Right lobe of liver (tissue), 4 donors: ENCODE data around the gene PARVB.

ENCODE experiments used
- CTCF ChIP-seq, 4 donors: fragments of 200-600 bp in 3 of 4; fragments of 450-650 bp in 1 of 4; IDR thresholded peaks; one replicate each; pipeline versions ENCODE4 v1.5.1 to v1.8.0; 2016 to 2022; ENCODE audit warnings: antibody characterized with exemption in 4 of 4, mild to moderate bottlenecking in 2 of 4
- POLR2A ChIP-seq: fragments of 450-650 bp; IDR thresholded peaks from one replicate; pipeline ENCODE4 v1.6.1; 2017; ENCODE audit warnings: antibody characterized with exemption, mild to moderate bottlenecking
- donor health status: DM: no; HTN: no; CAD: no.
- donor health status: DM: no; HTN: no; CAD: no.
- donor health status: DM: no; HTN: yes; CAD: no.

GRCh38 chr22:44185237-44186120 lies 161.4 kb downstream of the PARVB start:
- TF ChIP-seq CTCF (IDR thresholded peaks at IDR 0.05): no peak
- no peak for TF ChIP-seq POLR2A
